ENCODE results near the gene IL12RB2. TPM values are rescaled to one million over a fixed set of nuclear protein-coding genes. Genes with fewer than 3 reads are reported as not detected.

The IL12RB2 gene
- total and polyA plus RNA-seq, 2 of the 13 experiments (the other 11 are each of a cell fraction or from before 2014, with no cell fraction given) = not detected

- TF ChIP-seq RFXAP (CRISPR knock-in tag; IDR thresholded peaks at IDR 0.05; ENCODE audit: borderline replicate concordance) = no peak
- 0 out of 2 replicates have a peak, but pooled peaks have one; percentile 39 for TF ChIP-seq DMAP1 (CRISPR knock-in tag; IDR thresholded peaks at IDR 0.05)
- TF ChIP-seq, protein P1, sequence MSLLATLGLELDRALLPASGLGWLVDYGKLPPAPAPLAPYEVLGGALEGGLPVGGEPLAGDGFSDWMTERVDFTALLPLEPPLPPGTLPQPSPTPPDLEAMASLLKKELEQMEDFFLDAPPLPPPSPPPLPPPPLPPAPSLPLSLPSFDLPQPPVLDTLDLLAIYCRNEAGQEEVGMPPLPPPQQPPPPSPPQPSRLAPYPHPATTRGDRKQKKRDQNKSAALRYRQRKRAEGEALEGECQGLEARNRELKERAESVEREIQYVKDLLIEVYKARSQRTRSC (CRISPR knock-in tag; IDR thresholded peaks at IDR 0.05; ENCODE audit: low read depth) = no peak
- TF ChIP-seq NFKB2 (CRISPR knock-in tag; IDR thresholded peaks at IDR 0.05; ENCODE audit: borderline replicate concordance) = no peak
- TF ChIP-seq ARID2 (CRISPR knock-in tag; IDR thresholded peaks at IDR 0.05; ENCODE audit: borderline replicate concordance) = no peak
- no peak for TF ChIP-seq ZNF333 (CRISPR knock-in tag; IDR thresholded peaks at IDR 0.05; ENCODE audit: borderline replicate concordance)
- TF ChIP-seq, protein P2, sequence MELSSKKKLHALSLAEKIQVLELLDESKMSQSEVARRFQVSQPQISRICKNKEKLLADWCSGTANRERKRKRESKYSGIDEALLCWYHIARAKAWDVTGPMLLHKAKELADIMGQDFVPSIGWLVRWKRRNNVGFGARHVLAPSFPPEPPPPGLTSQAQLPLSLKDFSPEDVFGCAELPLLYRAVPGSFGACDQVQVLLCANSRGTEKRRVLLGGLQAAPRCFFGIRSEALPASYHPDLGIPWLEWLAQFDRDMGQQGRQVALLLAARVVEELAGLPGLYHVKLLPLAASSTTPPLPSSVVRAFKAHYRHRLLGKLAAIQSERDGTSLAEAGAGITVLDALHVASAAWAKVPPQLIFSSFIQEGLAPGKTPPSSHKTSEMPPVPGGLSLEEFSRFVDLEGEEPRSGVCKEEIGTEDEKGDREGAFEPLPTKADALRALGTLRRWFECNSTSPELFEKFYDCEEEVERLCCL (CRISPR knock-in tag; IDR thresholded peaks at IDR 0.05; ENCODE audit: borderline replicate concordance) = no peak
- TF ChIP-seq ATRX (CRISPR knock-in tag; IDR thresholded peaks at IDR 0.05; ENCODE audit: borderline replicate concordance) = no peak
- no peak for TF ChIP-seq TFAP4 (IDR thresholded peaks at IDR 0.05; ENCODE audit: borderline replicate concordance, low read depth)
- TF ChIP-seq NR2F2 (IDR thresholded peaks at IDR 0.05; ENCODE audit: borderline replicate concordance, low read depth) = no peak
- no peak for TF ChIP-seq KDM5B (CRISPR knock-in tag; IDR thresholded peaks at IDR 0.05; ENCODE audit: borderline replicate concordance)
- TF ChIP-seq ZFAT (CRISPR knock-in tag; conservative IDR thresholded peaks at IDR 0.05) = no peak
- TF ChIP-seq ARNTL (CRISPR knock-in tag; IDR thresholded peaks at IDR 0.05) = no peak
- no peak for TF ChIP-seq ZBTB4 (CRISPR knock-in tag; IDR thresholded peaks at IDR 0.05; ENCODE audit: borderline replicate concordance)
- TF ChIP-seq HHEX (CRISPR knock-in tag; IDR thresholded peaks at IDR 0.05) = no peak
- no peak for TF ChIP-seq ZNF850 (CRISPR knock-in tag; conservative IDR thresholded peaks at IDR 0.05)
- TF ChIP-seq U2AF2 (IDR thresholded peaks at IDR 0.05; ENCODE audit: low read depth, low read length) = no peak
- TF ChIP-seq, protein P3, sequence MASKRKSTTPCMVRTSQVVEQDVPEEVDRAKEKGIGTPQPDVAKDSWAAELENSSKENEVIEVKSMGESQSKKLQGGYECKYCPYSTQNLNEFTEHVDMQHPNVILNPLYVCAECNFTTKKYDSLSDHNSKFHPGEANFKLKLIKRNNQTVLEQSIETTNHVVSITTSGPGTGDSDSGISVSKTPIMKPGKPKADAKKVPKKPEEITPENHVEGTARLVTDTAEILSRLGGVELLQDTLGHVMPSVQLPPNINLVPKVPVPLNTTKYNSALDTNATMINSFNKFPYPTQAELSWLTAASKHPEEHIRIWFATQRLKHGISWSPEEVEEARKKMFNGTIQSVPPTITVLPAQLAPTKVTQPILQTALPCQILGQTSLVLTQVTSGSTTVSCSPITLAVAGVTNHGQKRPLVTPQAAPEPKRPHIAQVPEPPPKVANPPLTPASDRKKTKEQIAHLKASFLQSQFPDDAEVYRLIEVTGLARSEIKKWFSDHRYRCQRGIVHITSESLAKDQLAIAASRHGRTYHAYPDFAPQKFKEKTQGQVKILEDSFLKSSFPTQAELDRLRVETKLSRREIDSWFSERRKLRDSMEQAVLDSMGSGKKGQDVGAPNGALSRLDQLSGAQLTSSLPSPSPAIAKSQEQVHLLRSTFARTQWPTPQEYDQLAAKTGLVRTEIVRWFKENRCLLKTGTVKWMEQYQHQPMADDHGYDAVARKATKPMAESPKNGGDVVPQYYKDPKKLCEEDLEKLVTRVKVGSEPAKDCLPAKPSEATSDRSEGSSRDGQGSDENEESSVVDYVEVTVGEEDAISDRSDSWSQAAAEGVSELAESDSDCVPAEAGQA (IDR thresholded peaks at IDR 0.05; ENCODE audit: low read depth) = no peak
- TF ChIP-seq, protein P3 (CRISPR knock-in tag; IDR thresholded peaks at IDR 0.05; ENCODE audit: borderline replicate concordance) = no peak
Observed at GRCh38 chr1:67429011-67429527, 121.4 kb downstream of the IL12RB2 start (continued).
